Measurements from ENCODE around the gene BAMBI. TPM values are rescaled to one million over a fixed set of nuclear protein-coding genes. Genes with fewer than 3 reads are reported as not detected.

BAMBI gene
- 9.8 and 128 TPM in 2 replicates for total RNA-seq

GRCh38 chr10:28676968-28677887 lies at the start of gene BAMBI:
Gene BAMBI, plus strand, starts transcription at chr10:28677521. Its CDS starts 377 bp downstream, at chr10:28677898.

Other genes starting within 250 kb of the BAMBI start
- gene WAC, start 144.4 kb upstream of the BAMBI start, total RNA-seq, result 42.5 and 69.2 TPM in 2 replicates

Data from smooth muscle cell of the umbilical artery (primary cell).